Fibroblast of lung (primary cell): ENCODE results near the gene PLXNA2.

ENCODE experiments used
- EZH2 ChIP-seq: IDR thresholded peaks from 2 replicates; pipeline ENCODE4 v1.5.1; 2012; ENCODE audit warnings: low read length, control low read depth, mild to moderate bottlenecking; ENCODE audit errors: missing control alignments
- TF ChIP-seq, protein P1 (sequence below), 2 donors: IDR thresholded peaks in 1 of 2; conservative IDR thresholded peaks in 1 of 2; 1 replicate in 1 of 2; 2 replicates in 1 of 2; pipeline ENCODE4 v1.5.1; 2011 to 2012; ENCODE audit warnings: low read length in 2 of 2, control low read depth in 1 of 2, inconsistent platforms in 1 of 2, low read depth in 1 of 2, mild to moderate bottlenecking in 1 of 2

GRCh38 chr1:208068407-208068806, 175.8 kb downstream of the PLXNA2 start:
- TF ChIP-seq, protein P1, sequence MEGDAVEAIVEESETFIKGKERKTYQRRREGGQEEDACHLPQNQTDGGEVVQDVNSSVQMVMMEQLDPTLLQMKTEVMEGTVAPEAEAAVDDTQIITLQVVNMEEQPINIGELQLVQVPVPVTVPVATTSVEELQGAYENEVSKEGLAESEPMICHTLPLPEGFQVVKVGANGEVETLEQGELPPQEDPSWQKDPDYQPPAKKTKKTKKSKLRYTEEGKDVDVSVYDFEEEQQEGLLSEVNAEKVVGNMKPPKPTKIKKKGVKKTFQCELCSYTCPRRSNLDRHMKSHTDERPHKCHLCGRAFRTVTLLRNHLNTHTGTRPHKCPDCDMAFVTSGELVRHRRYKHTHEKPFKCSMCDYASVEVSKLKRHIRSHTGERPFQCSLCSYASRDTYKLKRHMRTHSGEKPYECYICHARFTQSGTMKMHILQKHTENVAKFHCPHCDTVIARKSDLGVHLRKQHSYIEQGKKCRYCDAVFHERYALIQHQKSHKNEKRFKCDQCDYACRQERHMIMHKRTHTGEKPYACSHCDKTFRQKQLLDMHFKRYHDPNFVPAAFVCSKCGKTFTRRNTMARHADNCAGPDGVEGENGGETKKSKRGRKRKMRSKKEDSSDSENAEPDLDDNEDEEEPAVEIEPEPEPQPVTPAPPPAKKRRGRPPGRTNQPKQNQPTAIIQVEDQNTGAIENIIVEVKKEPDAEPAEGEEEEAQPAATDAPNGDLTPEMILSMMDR (conservative IDR thresholded peaks at IDR 0.05 in 1 of 2, IDR thresholded peaks at IDR 0.05 in 1 of 2; ENCODE audit: low read depth in 1 of 2, low read length in 2 of 2): no peak
- no peak for TF ChIP-seq EZH2
